WTC11 (cell line): ENCODE data around the gene MVP. TPM values are rescaled to one million over a fixed set of nuclear protein-coding genes. Genes with fewer than 3 reads are reported as not detected.
A peak's percentile ranks its signal among the peaks of the same experiment; 100 is the strongest.

Experiments
- ATAC-seq: fragments of 200-7000 bp; cut with Tn5 transposase; 2 replicates; pipeline ENCODE4 v1.10.0; 2021; ENCODE audit warnings: mild to moderate bottlenecking, moderate library complexity
- CTCF ChIA-PET: fragments of 300-600 bp; sonication (Branson Sonifier 250); formaldehyde crosslinking; loops from one replicate; lab custom pipeline; 2021; ENCODE audit warnings: antibody characterized with exemption; lab: Charles Lee
- POLR2A ChIA-PET: fragments of 350-600 bp; sonication (Branson Sonifier 250); formaldehyde crosslinking; loops from one replicate; lab custom pipeline; 2021; ENCODE audit warnings: antibody characterized with exemption; lab: Charles Lee
- DNase-seq: peaks from one replicate; pipeline ENCODE4 v3.0.0; 2021; ENCODE audit warnings: low spot score
- H3K27ac Mint-ChIP-seq: 2 replicates; pipeline ENCODE4 v1.8.0; 2021; ENCODE audit warnings: mixed read lengths
- H3K27me3 Mint-ChIP-seq: 2 replicates; pipeline ENCODE4 v1.8.0; 2021; ENCODE audit warnings: low read depth, mild to moderate bottlenecking, moderate library complexity, mixed read lengths
- H3K36me3 Mint-ChIP-seq: 2 replicates; pipeline ENCODE4 v1.8.0; 2021; ENCODE audit warnings: mixed read lengths
- H3K4me1 Mint-ChIP-seq: 2 replicates; pipeline ENCODE4 v1.8.0; 2022; ENCODE audit warnings: mixed read lengths
- H3K4me3 Mint-ChIP-seq: 2 replicates; pipeline ENCODE4 v1.8.0; 2021; ENCODE audit warnings: mild to moderate bottlenecking, moderate library complexity, mixed read lengths
- H3K9me3 Mint-ChIP-seq: 2 replicates; pipeline ENCODE4 v1.8.0; 2021; ENCODE audit warnings: mixed read lengths
- HMGA2 ChIP-seq: fragments of 250-450 bp; sonication (Bioruptor Pico); IDR thresholded peaks from 2 replicates; pipeline ENCODE4 v1.4.0; 2021; ENCODE audit warnings: mild to moderate bottlenecking, moderate library complexity
- JUN ChIP-seq: sonication (generic); formaldehyde crosslinking; IDR thresholded peaks from 2 replicates; pipeline ENCODE4 v1.8.0; 2023; ENCODE audit warnings: mild to moderate bottlenecking, missing genetic modification reagents
- MXD4 ChIP-seq: fragments of 250-450 bp; sonication (Bioruptor Pico); IDR thresholded peaks from 2 replicates; pipeline ENCODE4 v1.8.0; 2021; ENCODE audit warnings: mild to moderate bottlenecking, moderate library complexity, borderline replicate concordance
- MYBL2 ChIP-seq: sonication (generic); formaldehyde crosslinking; IDR thresholded peaks from 2 replicates; pipeline ENCODE4 v1.8.1; 2023; ENCODE audit warnings: mild to moderate bottlenecking, moderate library complexity, missing genetic modification reagents
- NFATC4 ChIP-seq: fragments of 250-450 bp; sonication (Bioruptor Pico); IDR thresholded peaks from 2 replicates; pipeline ENCODE4 v1.9.0; 2021; ENCODE audit warnings: mild to moderate bottlenecking
- NFE2L1 ChIP-seq: sonication (generic); formaldehyde crosslinking; IDR thresholded peaks from 2 replicates; pipeline ENCODE4 v1.8.1; 2023; ENCODE audit warnings: missing genetic modification reagents
- NR3C1 ChIP-seq: sonication (generic); formaldehyde crosslinking; conservative IDR thresholded peaks from 2 replicates; pipeline ENCODE4 v1.8.1; 2023; ENCODE audit warnings: low read depth, mild to moderate bottlenecking, missing genetic modification reagents
- RELA ChIP-seq: sonication (generic); formaldehyde crosslinking; IDR thresholded peaks from 2 replicates; pipeline ENCODE4 v1.8.1; 2022; ENCODE audit warnings: missing genetic modification reagents, mild to moderate bottlenecking, borderline replicate concordance
- SOX15 ChIP-seq: fragments of 250-450 bp; sonication (Bioruptor Pico); IDR thresholded peaks from 2 replicates; pipeline ENCODE4 v1.9.0; 2021; ENCODE audit warnings: mild to moderate bottlenecking
- TP53 ChIP-seq: sonication (generic); formaldehyde crosslinking; IDR thresholded peaks from 2 replicates; pipeline ENCODE4 v1.8.1; 2023; ENCODE audit warnings: mild to moderate bottlenecking, missing genetic modification reagents
- ZNF121 ChIP-seq: sonication (generic); formaldehyde crosslinking; IDR thresholded peaks from 2 replicates; pipeline ENCODE4 v1.8.0; 2023; ENCODE audit warnings: missing genetic modification reagents
- ZNF138 ChIP-seq: sonication (generic); formaldehyde crosslinking; conservative IDR thresholded peaks from 2 replicates; pipeline ENCODE4 v1.8.1; 2022; ENCODE audit warnings: mild to moderate bottlenecking, moderate library complexity, missing genetic modification reagents
- ZNF219 ChIP-seq: sonication (generic); formaldehyde crosslinking; IDR thresholded peaks from 2 replicates; pipeline ENCODE4 v1.8.0; 2023; ENCODE audit warnings: missing genetic modification reagents, mild to moderate bottlenecking, borderline replicate concordance
- ZNF317 ChIP-seq: sonication (generic); formaldehyde crosslinking; IDR thresholded peaks from 2 replicates; pipeline ENCODE4 v1.8.1; 2023; ENCODE audit warnings: low read depth, mild to moderate bottlenecking, moderate library complexity, missing genetic modification reagents, borderline replicate concordance
- ZNF423 ChIP-seq: fragments of 250-450 bp; sonication (Bioruptor Pico); IDR thresholded peaks from 2 replicates; pipeline ENCODE4 v2.1.2; 2022; ENCODE audit warnings: mild to moderate bottlenecking, moderate library complexity
- total RNA-seq: library from RNA; stranded (reverse); gene quantifications from 3 replicates; pipeline ENCODE4 v1.2.3, GENCODE V29; 2021
- TF ChIP-seq, protein P1 (sequence below): sonication (generic); formaldehyde crosslinking; conservative IDR thresholded peaks from 2 replicates; pipeline ENCODE4 v1.8.1; 2023; ENCODE audit warnings: mild to moderate bottlenecking, low read depth, missing genetic modification reagents, moderate library complexity
- TF ChIP-seq, protein P2 (sequence below): sonication (generic); formaldehyde crosslinking; IDR thresholded peaks from 2 replicates; pipeline ENCODE4 v1.8.0; 2023; ENCODE audit warnings: missing genetic modification reagents
- TF ChIP-seq, protein P3 (sequence below): sonication (generic); formaldehyde crosslinking; IDR thresholded peaks from 2 replicates; pipeline ENCODE4 v1.8.0; 2022; ENCODE audit warnings: mild to moderate bottlenecking, missing genetic modification reagents
- TF ChIP-seq, protein P4 (sequence below): sonication (generic); formaldehyde crosslinking; IDR thresholded peaks from 2 replicates; pipeline ENCODE4 v1.8.0; 2022; ENCODE audit warnings: mild to moderate bottlenecking, missing genetic modification reagents
- TF ChIP-seq, protein P5 (sequence below): sonication (generic); formaldehyde crosslinking; IDR thresholded peaks from 2 replicates; pipeline ENCODE4 v1.8.1; 2023; ENCODE audit warnings: mild to moderate bottlenecking, missing genetic modification reagents, borderline replicate concordance
- TF ChIP-seq, protein P6 (sequence below): sonication (generic); formaldehyde crosslinking; IDR thresholded peaks from 2 replicates; pipeline ENCODE4 v1.8.1; 2022; ENCODE audit warnings: missing genetic modification reagents, borderline replicate concordance

MVP gene
- total RNA-seq, 1 experiment from 2014 or later = 10.8 TPM

DNA sequence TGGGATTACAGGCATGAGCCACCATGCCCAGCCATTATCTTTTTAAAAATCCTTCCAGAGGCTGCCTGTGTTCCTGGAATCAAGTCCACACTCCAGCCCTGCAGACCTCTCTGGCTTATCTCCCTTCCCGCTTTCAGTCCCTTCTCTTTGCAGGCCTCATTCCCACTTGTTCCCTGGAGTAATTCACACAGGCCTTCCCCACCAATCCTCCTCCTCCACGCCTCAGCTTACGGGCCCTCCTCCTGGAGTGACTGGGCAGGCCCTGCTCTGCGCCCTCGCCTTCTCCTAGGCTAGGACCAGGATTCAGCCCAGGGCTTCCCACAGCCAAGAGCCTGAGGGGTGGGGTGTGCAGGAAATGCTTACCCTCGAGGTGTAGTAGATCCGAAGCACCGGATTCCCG, 40.0 kb downstream of the MVP start:
- 0 out of 2 replicates have a peak overlapping the region, but pooled peaks have one; percentile 7 for H3K27ac Mint-ChIP-seq
- no peak for ATAC-seq
- no peak for DNase-seq
- no peaks in the 10 kb centered on the region for H3K27me3 Mint-ChIP-seq
- ChIA-PET CTCF (interaction anchor here (1.1 kb wide), 1 partner anchor 12 kb away, joined by 5 read pairs; no protein-coding TSS in a partner anchor), POLR2A (no interaction called here)
- no peaks in the 10 kb centered on the region for H3K9me3 Mint-ChIP-seq
- H3K36me3 Mint-ChIP-seq = peaks cover 13% of the 10 kb centered on the region
- peaks cover 12% of the 10 kb centered on the region for H3K4me1 Mint-ChIP-seq
- TF ChIP-seq MXD4 (no peak), NFATC4 (CRISPR knock-in tag) (no peak), ZNF138 (CRISPR knock-in tag) (no peak), NR3C1 (no peak), TP53 (CRISPR knock-in tag) (no peak), RELA (no peak), ZNF121 (CRISPR knock-in tag) (no peak), ZNF219 (CRISPR knock-in tag) (no peak), HMGA2 (CRISPR knock-in tag) (no peak), NFE2L1 (CRISPR knock-in tag) (no peak), SOX15 (no peak)
- TF ChIP-seq, protein P1, sequence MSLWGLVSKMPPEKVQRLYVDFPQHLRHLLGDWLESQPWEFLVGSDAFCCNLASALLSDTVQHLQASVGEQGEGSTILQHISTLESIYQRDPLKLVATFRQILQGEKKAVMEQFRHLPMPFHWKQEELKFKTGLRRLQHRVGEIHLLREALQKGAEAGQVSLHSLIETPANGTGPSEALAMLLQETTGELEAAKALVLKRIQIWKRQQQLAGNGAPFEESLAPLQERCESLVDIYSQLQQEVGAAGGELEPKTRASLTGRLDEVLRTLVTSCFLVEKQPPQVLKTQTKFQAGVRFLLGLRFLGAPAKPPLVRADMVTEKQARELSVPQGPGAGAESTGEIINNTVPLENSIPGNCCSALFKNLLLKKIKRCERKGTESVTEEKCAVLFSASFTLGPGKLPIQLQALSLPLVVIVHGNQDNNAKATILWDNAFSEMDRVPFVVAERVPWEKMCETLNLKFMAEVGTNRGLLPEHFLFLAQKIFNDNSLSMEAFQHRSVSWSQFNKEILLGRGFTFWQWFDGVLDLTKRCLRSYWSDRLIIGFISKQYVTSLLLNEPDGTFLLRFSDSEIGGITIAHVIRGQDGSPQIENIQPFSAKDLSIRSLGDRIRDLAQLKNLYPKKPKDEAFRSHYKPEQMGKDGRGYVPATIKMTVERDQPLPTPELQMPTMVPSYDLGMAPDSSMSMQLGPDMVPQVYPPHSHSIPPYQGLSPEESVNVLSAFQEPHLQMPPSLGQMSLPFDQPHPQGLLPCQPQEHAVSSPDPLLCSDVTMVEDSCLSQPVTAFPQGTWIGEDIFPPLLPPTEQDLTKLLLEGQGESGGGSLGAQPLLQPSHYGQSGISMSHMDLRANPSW (CRISPR knock-in tag) = no peak
- TF ChIP-seq, protein P2, sequence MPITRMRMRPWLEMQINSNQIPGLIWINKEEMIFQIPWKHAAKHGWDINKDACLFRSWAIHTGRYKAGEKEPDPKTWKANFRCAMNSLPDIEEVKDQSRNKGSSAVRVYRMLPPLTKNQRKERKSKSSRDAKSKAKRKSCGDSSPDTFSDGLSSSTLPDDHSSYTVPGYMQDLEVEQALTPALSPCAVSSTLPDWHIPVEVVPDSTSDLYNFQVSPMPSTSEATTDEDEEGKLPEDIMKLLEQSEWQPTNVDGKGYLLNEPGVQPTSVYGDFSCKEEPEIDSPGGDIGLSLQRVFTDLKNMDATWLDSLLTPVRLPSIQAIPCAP (CRISPR knock-in tag) = no peak
- TF ChIP-seq, protein P3, sequence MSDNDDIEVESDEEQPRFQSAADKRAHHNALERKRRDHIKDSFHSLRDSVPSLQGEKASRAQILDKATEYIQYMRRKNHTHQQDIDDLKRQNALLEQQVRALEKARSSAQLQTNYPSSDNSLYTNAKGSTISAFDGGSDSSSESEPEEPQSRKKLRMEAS = no peak
- H3K4me3 Mint-ChIP-seq = no peak overlapping the region

DNA sequence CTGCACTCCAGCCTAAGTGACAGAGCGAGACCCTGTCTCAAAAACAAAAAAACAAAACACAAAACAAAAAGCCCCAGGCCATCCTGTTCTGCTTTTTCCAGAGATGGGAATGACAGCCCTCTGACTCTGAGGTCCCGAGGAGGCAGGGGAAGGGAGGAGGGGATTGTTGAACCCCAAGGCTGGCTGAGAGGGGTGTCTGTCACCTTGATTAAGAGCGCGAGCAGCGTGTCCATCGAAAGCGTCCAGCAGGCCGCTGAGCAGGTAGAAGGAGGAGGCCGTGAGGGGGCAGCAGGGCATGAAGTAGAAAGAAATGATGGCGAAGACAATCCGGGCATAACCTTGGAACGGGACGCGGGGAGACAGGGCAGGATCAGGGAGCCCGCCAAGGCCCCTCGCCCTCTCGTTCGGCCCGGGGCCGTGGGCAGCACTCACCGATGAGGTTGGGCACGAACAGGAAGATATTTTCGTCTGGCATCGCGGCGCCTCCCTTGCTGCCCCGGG, 42.2 kb downstream of the MVP start:
- H3K27me3 Mint-ChIP-seq = no peaks in the 10 kb centered on the region
- H3K4me3 Mint-ChIP-seq = peak overlapping the region; percentile 98
- POLR2A ChIA-PET = interaction anchor here (1.1 to 1.5 kb wide), 4 partner anchors 15 to 133 kb away, joined by 3 to 5 read pairs (median 4); partner anchors contain the start of genes HIRIP3 and SEZ6L2
- TF ChIP-seq, protein P3 = peak; percentile 54; the same call in 1 of the 2 replicates
- TF ChIP-seq, protein P4, sequence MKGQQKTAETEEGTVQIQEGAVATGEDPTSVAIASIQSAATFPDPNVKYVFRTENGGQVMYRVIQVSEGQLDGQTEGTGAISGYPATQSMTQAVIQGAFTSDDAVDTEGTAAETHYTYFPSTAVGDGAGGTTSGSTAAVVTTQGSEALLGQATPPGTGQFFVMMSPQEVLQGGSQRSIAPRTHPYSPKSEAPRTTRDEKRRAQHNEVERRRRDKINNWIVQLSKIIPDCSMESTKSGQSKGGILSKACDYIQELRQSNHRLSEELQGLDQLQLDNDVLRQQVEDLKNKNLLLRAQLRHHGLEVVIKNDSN (CRISPR knock-in tag) = no peak
- peaks cover 8% of the 10 kb centered on the region for H3K4me1 Mint-ChIP-seq
- H3K27ac Mint-ChIP-seq = peak overlapping the region; percentile 86
- DNase-seq (no peak), ATAC-seq (no peak)
- CTCF ChIA-PET = interaction anchor here (1.1 to 3.8 kb wide), 8 partner anchors 14 to 249 kb away, joined by 3 to 32 read pairs (median 4); partner anchors contain the start of genes HIRIP3 and KIF22
- H3K36me3 Mint-ChIP-seq = peaks cover 13% of the 10 kb centered on the region
- no peaks in the 10 kb centered on the region for H3K9me3 Mint-ChIP-seq

DNA sequence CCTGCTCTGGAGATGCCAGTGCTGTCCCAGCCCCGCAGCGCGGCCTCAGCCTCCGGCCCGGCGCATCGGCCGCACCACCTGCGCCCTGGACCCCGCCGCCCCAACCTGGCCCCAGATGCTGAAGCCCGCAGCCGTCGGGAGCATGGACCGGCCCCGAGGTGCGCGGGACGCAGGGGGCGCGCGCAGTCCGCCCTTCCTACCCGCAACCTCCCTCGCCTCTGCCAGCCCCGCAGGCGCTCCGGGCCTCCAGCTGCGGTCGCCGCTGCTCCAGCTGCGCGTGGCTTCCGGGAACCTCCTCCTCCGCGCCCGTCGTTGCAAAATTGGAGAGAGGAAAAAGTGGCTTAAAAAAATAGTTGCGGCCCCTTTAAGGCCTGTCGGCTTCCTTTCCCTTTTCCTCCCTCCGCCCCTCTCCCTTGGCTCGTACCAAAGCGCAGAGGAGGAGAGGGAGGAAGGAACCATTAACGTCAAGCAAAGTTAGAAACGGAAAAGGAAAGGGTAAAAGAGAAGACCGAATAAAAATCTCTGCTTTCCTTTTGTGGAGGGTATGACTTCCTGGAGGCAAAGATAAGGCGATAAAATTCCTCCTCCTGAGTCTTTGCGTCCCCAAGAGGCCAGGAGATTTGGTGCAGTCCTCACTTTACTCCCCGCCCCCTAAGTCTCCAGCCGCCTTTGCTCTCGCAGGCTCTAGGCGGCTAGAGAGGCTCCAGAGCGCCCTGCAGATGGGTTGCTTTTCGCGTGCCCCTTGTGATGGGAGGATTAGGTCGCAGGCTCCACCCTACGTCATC, 42.8 kb downstream of the MVP start, which contains the start of gene CDIPT:
TSS of gene CDIPT (minus strand) at position 343 of the 785 bp plus-strand sequence. CDS start 369 bp downstream, outside the sequence.
- Mint-ChIP-seq H3K36me3 (peaks cover 13% of the 10 kb centered on the region), H3K9me3 (no peaks in the 10 kb centered on the region), H3K4me3 (peak within 1 kb of the TSS; percentile 98), H3K4me1 (peaks cover 8% of the 10 kb centered on the region), H3K27ac (peak within 1 kb of the TSS; percentile 100), H3K27me3 (no peaks in the 10 kb centered on the region)
- ATAC-seq (peak; percentile 98), DNase-seq (peak; percentile 94)
- ChIA-PET POLR2A (interaction anchor here (0.5 to 1.5 kb wide), 7 partner anchors 9 to 132 kb away, joined by 3 to 5 read pairs (median 4); partner anchors contain the start of genes HIRIP3, MAZ and SEZ6L2), CTCF (interaction anchor here (0.7 to 3.8 kb wide), 17 partner anchors 14 to 249 kb away, joined by 3 to 32 read pairs (median 3); partner anchors contain the start of genes ASPHD1, DOC2A, HIRIP3 and KIF22)
- peak; percentile 70; the same call in 1 of the 2 replicates for TF ChIP-seq JUN (CRISPR knock-in tag)
- TF ChIP-seq, protein P5, sequence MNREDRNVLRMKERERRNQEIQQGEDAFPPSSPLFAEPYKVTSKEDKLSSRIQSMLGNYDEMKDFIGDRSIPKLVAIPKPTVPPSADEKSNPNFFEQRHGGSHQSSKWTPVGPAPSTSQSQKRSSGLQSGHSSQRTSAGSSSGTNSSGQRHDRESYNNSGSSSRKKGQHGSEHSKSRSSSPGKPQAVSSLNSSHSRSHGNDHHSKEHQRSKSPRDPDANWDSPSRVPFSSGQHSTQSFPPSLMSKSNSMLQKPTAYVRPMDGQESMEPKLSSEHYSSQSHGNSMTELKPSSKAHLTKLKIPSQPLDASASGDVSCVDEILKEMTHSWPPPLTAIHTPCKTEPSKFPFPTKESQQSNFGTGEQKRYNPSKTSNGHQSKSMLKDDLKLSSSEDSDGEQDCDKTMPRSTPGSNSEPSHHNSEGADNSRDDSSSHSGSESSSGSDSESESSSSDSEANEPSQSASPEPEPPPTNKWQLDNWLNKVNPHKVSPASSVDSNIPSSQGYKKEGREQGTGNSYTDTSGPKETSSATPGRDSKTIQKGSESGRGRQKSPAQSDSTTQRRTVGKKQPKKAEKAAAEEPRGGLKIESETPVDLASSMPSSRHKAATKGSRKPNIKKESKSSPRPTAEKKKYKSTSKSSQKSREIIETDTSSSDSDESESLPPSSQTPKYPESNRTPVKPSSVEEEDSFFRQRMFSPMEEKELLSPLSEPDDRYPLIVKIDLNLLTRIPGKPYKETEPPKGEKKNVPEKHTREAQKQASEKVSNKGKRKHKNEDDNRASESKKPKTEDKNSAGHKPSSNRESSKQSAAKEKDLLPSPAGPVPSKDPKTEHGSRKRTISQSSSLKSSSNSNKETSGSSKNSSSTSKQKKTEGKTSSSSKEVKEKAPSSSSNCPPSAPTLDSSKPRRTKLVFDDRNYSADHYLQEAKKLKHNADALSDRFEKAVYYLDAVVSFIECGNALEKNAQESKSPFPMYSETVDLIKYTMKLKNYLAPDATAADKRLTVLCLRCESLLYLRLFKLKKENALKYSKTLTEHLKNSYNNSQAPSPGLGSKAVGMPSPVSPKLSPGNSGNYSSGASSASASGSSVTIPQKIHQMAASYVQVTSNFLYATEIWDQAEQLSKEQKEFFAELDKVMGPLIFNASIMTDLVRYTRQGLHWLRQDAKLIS = no peak
- peak; percentile 82 for TF ChIP-seq ZNF423 (CRISPR knock-in tag)
- TF ChIP-seq, protein P6, sequence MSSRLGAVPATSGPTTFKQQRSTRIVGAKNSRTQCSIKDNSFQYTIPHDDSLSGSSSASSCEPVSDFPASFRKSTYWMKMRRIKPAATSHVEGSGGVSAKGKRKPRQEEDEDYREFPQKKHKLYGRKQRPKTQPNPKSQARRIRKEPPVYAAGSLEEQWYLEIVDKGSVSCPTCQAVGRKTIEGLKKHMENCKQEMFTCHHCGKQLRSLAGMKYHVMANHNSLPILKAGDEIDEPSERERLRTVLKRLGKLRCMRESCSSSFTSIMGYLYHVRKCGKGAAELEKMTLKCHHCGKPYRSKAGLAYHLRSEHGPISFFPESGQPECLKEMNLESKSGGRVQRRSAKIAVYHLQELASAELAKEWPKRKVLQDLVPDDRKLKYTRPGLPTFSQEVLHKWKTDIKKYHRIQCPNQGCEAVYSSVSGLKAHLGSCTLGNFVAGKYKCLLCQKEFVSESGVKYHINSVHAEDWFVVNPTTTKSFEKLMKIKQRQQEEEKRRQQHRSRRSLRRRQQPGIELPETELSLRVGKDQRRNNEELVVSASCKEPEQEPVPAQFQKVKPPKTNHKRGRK = no peak
- TF ChIP-seq ZNF317 (CRISPR knock-in tag) = no peak
- peak; percentile 62; the same call in 1 of the 2 replicates for TF ChIP-seq MYBL2 (CRISPR knock-in tag)
